K562 (cell line): ENCODE results near the gene CELA3A. TPM values are rescaled to one million over a fixed set of nuclear protein-coding genes. Genes with fewer than 3 reads are reported as not detected.

ENCODE experiments used
- ATF7 ChIP-seq: fragments of 450-650 bp; IDR thresholded peaks from 2 replicates; pipeline ENCODE4 v1.7.1; 2014; ENCODE audit warnings: mild to moderate bottlenecking, moderate library complexity
- CBFA2T3 ChIP-seq: fragments of 450-650 bp; IDR thresholded peaks from 2 replicates; pipeline ENCODE4 v1.6.1; 2017
- CEBPG ChIP-seq, 3 experiments: fragments of 200-800 bp in 1 of 3; sonication (Bioruptor generic) in 1 of 3; sonication (generic) in 1 of 3; formaldehyde crosslinking in 1 of 3; IDR thresholded peaks in 2 of 3; conservative IDR thresholded peaks in 1 of 3; 2 replicates each; pipeline versions ENCODE4 v1.6.1 to v1.8.0; 2016 to 2022; ENCODE audit warnings: missing compliant biosample characterization in 2 of 3, missing genetic modification characterization in 2 of 3, mild to moderate bottlenecking in 1 of 3, missing genetic modification reagents in 1 of 3
- CREM ChIP-seq: IDR thresholded peaks from 2 replicates; pipeline ENCODE4 v1.6.1; 2014; ENCODE audit warnings: antibody characterized with exemption, low read depth
- EHMT2 ChIP-seq: fragments of 450-650 bp; IDR thresholded peaks from 2 replicates; pipeline ENCODE4 v1.6.1; 2018; ENCODE audit warnings: antibody characterized with exemption
- FOSL1 ChIP-seq: fragments of 200-800 bp; sonication (Bioruptor generic); conservative IDR thresholded peaks from 2 replicates; pipeline ENCODE4 v1.6.1; 2016; ENCODE audit warnings: missing genetic modification characterization, missing compliant biosample characterization
- KDM1A ChIP-seq, 2 experiments: fragments of 450-650 bp; IDR thresholded peaks; 2 replicates each; pipeline ENCODE4 v1.6.1; 2016; ENCODE audit warnings: mild to moderate bottlenecking in 2 of 2
- MYC ChIP-seq, 2 experiments: fragments of 250-450 bp in 1 of 2; sonication (Bioruptor Pico) in 1 of 2; IDR thresholded peaks; 2 replicates each; pipeline versions ENCODE4 v1.5.1 to v1.6.1; 2012 to 2021; ENCODE audit warnings: low read depth in 2 of 2, borderline replicate concordance in 1 of 2, improper control_type of control experiment in 1 of 2, low read length in 1 of 2, mild to moderate bottlenecking in 1 of 2, moderate library complexity in 1 of 2
- PHF21A ChIP-seq: fragments of 450-650 bp; IDR thresholded peaks from 2 replicates; pipeline ENCODE4 v1.6.1; 2017; ENCODE audit warnings: low read depth, borderline replicate concordance
- POLR2H ChIP-seq: IDR thresholded peaks from 2 replicates; pipeline ENCODE4 v1.6.1; 2016; ENCODE audit warnings: missing genetic modification characterization, low read depth, mild to moderate bottlenecking, control low read depth, missing compliant biosample characterization, moderate library complexity
- RBFOX2 ChIP-seq: fragments of 200-400 bp; formaldehyde crosslinking; IDR thresholded peaks from 2 replicates; pipeline ENCODE4 v1.6.1; 2017; ENCODE audit warnings: low read depth, mild to moderate bottlenecking, low read length, moderate library complexity
- TRIM24 ChIP-seq, 2 experiments: fragments of 450-650 bp; IDR thresholded peaks; 2 replicates each; pipeline ENCODE4 v1.6.1; 2016
- ZKSCAN8 ChIP-seq: fragments of 200-800 bp; sonication (Bioruptor generic); IDR thresholded peaks from 2 replicates; pipeline ENCODE4 v1.6.1; 2016; ENCODE audit warnings: missing genetic modification characterization, missing compliant biosample characterization
- ZNF830 ChIP-seq: fragments of 250-450 bp; sonication (Bioruptor Pico); IDR thresholded peaks from 2 replicates; pipeline ENCODE4 v1.5.0; 2021; ENCODE audit warnings: mild to moderate bottlenecking
- polyA plus RNA-seq, 8 experiments: library from polyadenylated mRNA; depleted of rRNA in 4 of 8; stranded (reverse) in 5 of 8; unstranded in 3 of 8; fragments of >200 nt; fragmentation: Nextera tagmentation in 2 of 8; fragmentation: Illumina TruSeq in 1 of 8; extraction: Ambion mirVana in 2 of 8; extraction: Trizol in 1 of 8; gene quantifications; 2 replicates each; pipeline versions ENCODE4 v1.2.1 to v1.2.3, GENCODE V29; 2011 to 2014; ENCODE audit warnings: inconsistent platforms in 1 of 8, missing spikeins in 1 of 8
- total RNA-seq, 7 experiments: library from RNA; depleted of rRNA in 6 of 7; stranded (reverse); fragments of >200 nt in 6 of 7; fragmentation: Illumina TruSeq in 2 of 7; extraction: Trizol in 2 of 7; gene quantifications; 2 replicates each; pipeline versions ENCODE4 v1.2.1 to v1.2.3, GENCODE V29; 2011 to 2021; ENCODE audit warnings: low replicate concordance in 1 of 7
- TF ChIP-seq, protein P1 (sequence below): sonication (generic); formaldehyde crosslinking; IDR thresholded peaks from 2 replicates; pipeline ENCODE4 v1.9.0; 2022; ENCODE audit warnings: mild to moderate bottlenecking, missing genetic modification reagents
- TF ChIP-seq, protein P2 (sequence below): fragments of 250-450 bp; sonication (Bioruptor Pico); IDR thresholded peaks from 2 replicates; pipeline ENCODE4 v1.5.0; 2020; ENCODE audit warnings: mild to moderate bottlenecking, borderline replicate concordance
- TF ChIP-seq, protein P3 (sequence below): sonication (generic); formaldehyde crosslinking; IDR thresholded peaks from 2 replicates; pipeline ENCODE4 v1.8.1; 2023; ENCODE audit warnings: mild to moderate bottlenecking, missing genetic modification reagents
- TF ChIP-seq, protein P4 (sequence below): fragments of 250-450 bp; sonication (Bioruptor Pico); IDR thresholded peaks from 2 replicates; pipeline ENCODE4 v1.4.0; 2020; ENCODE audit warnings: mild to moderate bottlenecking, moderate library complexity, borderline replicate concordance

The CELA3A gene
- total and polyA plus RNA-seq, 9 of the 15 experiments (the other 6 are each of a cell fraction or from before 2014, with no cell fraction given): 5.4 TPM; not detected in 8

DNA sequence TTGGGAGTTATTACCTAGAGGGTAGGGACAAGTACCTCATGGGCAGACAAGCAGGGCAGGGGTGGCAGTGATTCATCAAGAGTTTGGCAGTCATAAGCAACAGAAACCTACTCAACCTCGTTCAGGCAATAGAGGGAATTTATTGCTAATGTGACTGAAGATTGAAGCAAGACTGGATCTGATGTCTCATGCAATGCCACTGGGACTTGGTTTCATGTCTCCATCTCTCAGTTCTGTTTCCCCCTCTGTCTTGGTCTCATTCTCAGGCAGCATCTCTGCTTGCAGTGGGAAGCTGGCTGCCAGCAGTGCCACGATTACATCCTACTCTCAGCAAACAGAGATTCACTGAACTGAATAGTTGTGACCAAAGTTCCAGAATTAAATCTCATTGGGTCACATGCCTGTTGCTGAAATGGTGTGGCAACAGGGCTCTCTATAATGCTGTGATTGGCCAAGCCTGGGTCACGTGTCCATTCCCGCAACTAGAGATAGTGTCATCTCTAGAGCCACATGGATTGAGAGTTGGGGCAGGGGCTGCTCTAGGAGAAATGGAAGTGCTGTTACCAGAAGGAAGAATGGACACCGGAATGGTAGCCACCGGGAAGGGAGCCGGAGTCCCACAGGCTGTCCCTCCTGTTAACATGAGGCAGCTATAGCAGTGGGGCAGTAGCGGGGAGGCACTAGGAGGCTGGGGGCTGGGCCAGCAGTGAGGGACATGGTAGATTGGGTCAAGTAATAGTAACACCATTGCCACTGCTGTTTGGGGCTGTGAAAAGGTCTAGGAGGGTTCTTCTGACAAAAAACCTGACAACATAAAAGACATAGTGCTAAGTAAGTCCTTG, 47.1 kb downstream of the CELA3A start (continued):
- 0 out of 2 replicates have a peak, but pooled peaks have one; percentile 67 for TF ChIP-seq ZNF830 (CRISPR knock-in tag)
- TF ChIP-seq EHMT2: 0 out of 2 replicates have a peak, but pooled peaks have one; percentile 54
- TF ChIP-seq, protein P1, sequence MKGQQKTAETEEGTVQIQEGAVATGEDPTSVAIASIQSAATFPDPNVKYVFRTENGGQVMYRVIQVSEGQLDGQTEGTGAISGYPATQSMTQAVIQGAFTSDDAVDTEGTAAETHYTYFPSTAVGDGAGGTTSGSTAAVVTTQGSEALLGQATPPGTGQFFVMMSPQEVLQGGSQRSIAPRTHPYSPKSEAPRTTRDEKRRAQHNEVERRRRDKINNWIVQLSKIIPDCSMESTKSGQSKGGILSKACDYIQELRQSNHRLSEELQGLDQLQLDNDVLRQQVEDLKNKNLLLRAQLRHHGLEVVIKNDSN (CRISPR knock-in tag): peak; percentile 99
- TF ChIP-seq, protein P2, sequence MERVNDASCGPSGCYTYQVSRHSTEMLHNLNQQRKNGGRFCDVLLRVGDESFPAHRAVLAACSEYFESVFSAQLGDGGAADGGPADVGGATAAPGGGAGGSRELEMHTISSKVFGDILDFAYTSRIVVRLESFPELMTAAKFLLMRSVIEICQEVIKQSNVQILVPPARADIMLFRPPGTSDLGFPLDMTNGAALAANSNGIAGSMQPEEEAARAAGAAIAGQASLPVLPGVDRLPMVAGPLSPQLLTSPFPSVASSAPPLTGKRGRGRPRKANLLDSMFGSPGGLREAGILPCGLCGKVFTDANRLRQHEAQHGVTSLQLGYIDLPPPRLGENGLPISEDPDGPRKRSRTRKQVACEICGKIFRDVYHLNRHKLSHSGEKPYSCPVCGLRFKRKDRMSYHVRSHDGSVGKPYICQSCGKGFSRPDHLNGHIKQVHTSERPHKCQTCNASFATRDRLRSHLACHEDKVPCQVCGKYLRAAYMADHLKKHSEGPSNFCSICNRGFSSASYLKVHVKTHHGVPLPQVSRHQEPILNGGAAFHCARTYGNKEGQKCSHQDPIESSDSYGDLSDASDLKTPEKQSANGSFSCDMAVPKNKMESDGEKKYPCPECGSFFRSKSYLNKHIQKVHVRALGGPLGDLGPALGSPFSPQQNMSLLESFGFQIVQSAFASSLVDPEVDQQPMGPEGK (CRISPR knock-in tag): peak; percentile 21; the same call in 1 of the 2 replicates
- peak in 1 of 2 experiments; percentile 71; a peak in 2 of 4 replicates for TF ChIP-seq TRIM24 (IDR thresholded peaks at IDR 0.05)
- TF ChIP-seq, protein P3, sequence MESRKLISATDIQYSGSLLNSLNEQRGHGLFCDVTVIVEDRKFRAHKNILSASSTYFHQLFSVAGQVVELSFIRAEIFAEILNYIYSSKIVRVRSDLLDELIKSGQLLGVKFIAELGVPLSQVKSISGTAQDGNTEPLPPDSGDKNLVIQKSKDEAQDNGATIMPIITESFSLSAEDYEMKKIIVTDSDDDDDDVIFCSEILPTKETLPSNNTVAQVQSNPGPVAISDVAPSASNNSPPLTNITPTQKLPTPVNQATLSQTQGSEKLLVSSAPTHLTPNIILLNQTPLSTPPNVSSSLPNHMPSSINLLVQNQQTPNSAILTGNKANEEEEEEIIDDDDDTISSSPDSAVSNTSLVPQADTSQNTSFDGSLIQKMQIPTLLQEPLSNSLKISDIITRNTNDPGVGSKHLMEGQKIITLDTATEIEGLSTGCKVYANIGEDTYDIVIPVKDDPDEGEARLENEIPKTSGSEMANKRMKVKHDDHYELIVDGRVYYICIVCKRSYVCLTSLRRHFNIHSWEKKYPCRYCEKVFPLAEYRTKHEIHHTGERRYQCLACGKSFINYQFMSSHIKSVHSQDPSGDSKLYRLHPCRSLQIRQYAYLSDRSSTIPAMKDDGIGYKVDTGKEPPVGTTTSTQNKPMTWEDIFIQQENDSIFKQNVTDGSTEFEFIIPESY (CRISPR knock-in tag): peak; percentile 45; the same call in 1 of the 2 replicates
- TF ChIP-seq CREM: 0 out of 2 replicates have a peak, but pooled peaks have one; percentile 29
- TF ChIP-seq CBFA2T3: peak; percentile 24; the same call in 1 of the 2 replicates
- TF ChIP-seq PHF21A: peak; percentile 75; the same call in 1 of the 2 replicates
- peak; percentile 83 for TF ChIP-seq POLR2H (tag)
- peak; percentile 86 for TF ChIP-seq ATF7
- TF ChIP-seq MYC (IDR thresholded peaks at IDR 0.05; ENCODE audit: low read depth, low read length): peak; percentile 89
- no peak; the same call in 1 of the 2 replicates for TF ChIP-seq MYC (CRISPR knock-in tag; IDR thresholded peaks at IDR 0.05; ENCODE audit: borderline replicate concordance, low read depth)
- TF ChIP-seq RBFOX2: peak; percentile 45; the same call in 1 of the 2 replicates
- TF ChIP-seq FOSL1 (tag): peak; percentile 52
- TF ChIP-seq CEBPG (CRISPR knock-in tag; IDR thresholded peaks at IDR 0.05): peak; percentile 94
- TF ChIP-seq CEBPG (tag; conservative IDR thresholded peaks at IDR 0.05 in 1 of 2, IDR thresholded peaks at IDR 0.05 in 1 of 2): peak; percentile 92 to 93
- TF ChIP-seq ZKSCAN8: peak; percentile 50; the same call in 1 of the 2 replicates
- peak in 1 of 2 experiments; percentile 24; a peak in 1 of 4 replicates for TF ChIP-seq KDM1A (IDR thresholded peaks at IDR 0.05)
- TF ChIP-seq, protein P4, sequence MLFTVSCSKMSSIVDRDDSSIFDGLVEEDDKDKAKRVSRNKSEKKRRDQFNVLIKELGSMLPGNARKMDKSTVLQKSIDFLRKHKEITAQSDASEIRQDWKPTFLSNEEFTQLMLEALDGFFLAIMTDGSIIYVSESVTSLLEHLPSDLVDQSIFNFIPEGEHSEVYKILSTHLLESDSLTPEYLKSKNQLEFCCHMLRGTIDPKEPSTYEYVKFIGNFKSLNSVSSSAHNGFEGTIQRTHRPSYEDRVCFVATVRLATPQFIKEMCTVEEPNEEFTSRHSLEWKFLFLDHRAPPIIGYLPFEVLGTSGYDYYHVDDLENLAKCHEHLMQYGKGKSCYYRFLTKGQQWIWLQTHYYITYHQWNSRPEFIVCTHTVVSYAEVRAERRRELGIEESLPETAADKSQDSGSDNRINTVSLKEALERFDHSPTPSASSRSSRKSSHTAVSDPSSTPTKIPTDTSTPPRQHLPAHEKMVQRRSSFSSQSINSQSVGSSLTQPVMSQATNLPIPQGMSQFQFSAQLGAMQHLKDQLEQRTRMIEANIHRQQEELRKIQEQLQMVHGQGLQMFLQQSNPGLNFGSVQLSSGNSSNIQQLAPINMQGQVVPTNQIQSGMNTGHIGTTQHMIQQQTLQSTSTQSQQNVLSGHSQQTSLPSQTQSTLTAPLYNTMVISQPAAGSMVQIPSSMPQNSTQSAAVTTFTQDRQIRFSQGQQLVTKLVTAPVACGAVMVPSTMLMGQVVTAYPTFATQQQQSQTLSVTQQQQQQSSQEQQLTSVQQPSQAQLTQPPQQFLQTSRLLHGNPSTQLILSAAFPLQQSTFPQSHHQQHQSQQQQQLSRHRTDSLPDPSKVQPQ (CRISPR knock-in tag): peak; percentile 42; the same call in 1 of the 2 replicates
